GM18861 (cell line): ENCODE results near the gene HLA-DQA2.
"Not testable (repeated sequence)": the region's sequence is repeated elsewhere in the genome, so short reads cannot be mapped to it uniquely, and the experiment has no call there.

ENCODE experiments used
- ATAC-seq: cut with Tn5 transposase; IDR thresholded peaks from one replicate; pipeline ENCODE4 v1.9.1; 2021; ENCODE audit not compliant: unreplicated experiment

HLA-DQA2 gene

DNA sequence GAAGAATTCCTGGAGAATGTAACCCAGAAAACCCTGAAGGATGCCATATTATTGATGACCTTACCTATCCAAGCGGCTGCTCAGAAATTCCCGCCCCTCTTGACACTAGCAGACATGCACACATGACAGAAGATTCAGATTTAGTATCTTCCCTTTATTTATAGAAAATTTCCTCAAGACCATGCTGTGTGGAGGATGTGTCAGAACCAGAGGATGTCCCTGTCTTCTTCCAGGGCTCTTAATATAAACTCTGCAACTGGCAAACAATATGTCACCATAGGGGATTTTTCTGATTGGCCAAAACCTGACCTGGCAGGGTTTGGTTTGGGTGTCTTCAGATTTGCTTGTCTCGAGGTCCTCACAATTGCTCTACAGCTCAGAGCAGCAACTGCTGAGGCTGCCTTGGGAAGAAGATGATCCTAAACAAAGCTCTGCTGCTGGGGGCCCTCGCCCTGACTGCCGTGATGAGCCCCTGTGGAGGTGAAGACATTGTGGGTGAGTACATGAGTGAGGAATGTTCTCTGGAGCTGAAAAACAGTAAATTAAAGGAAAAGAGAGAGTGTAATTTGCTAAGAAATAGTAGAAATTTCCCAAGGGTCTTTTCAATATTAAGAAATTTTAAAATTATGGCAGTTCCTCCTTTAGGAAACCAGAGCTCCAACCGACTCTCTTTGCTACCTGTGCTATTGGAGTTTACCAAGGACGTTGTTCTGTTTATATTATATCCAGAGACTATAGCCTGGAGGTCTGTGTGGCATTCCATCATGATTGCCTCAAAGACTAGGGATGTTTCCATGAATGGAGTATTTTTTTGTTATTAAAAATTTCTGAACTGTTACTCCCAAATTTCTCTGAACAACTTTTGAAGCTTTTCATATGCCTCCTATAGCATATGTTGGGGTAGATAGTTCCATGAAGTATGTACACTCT, at the start of gene HLA-DQA2:
HLA-DQA2 (plus strand) TSS at position 361 of the 930 bp plus-strand sequence; CDS start at position 414, 53 bp downstream.
- ATAC-seq = no peak

DNA sequence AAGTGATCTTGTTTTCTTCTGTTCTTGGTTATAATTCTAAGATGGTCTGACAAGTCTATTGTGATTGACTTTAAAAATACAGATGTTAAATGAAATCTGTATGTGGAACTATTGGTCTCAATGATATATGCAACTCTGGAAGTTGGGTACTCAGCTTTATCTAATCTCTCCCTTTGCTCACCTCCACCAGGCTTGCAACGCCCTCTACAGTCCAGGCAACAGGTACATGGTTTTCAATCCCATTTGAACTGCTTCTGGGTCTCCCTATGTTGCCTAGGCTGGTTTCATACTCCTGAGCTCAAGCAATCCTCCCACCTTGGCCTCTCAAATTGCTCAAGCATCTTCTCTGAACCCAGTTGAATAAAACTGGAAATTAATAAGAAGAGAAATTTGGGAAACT, 49.2 kb upstream of the HLA-DQA2 start:
- no peak for ATAC-seq

DNA sequence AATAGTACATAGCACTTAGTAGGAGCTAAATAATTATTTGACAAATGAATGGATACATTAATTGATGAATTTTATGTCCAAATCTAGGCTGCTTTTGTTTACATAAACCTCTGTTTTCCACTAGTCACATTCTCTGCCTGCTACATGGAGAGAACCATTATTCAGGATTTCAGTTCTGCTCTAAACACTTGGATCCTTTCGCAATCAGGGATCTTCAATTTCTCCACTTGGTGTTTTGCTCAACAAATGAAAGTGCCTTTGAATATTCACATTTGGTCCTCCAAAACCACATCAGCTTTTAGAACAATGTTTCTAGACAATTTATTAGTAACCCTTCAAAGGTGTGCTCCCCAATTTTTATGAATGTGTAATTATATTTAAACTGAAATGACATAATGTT, 44.2 kb upstream of the HLA-DQA2 start:
- ATAC-seq = no peak

GRCh38 chr6:32700391-32701040, 40.7 kb upstream of the HLA-DQA2 start:
- ATAC-seq = no peak

DNA sequence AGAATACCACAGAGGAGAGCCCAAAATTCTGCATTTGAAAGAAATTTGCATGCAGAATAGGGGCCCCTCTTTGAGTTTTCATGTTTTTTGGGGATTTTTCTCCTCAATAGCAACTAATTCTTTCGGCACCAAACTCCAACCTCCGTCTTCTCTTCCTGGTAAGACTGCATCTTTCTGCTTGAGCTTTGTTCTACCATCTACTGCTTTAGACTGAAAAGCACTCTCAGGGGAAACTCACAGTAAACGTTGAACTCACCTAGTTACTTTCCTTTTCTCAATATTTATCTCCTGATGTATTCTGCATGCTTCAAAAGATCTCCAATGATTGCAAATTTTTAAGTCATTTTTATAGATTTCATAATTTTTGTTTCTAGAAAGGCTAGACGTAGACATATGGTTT, 37.8 kb upstream of the HLA-DQA2 start:
- no peak for ATAC-seq

- not testable (repeated sequence) for ATAC-seq
These were observed 36.0 kb upstream of the HLA-DQA2 start for GRCh38 chr6:32705164-32705563.

DNA sequence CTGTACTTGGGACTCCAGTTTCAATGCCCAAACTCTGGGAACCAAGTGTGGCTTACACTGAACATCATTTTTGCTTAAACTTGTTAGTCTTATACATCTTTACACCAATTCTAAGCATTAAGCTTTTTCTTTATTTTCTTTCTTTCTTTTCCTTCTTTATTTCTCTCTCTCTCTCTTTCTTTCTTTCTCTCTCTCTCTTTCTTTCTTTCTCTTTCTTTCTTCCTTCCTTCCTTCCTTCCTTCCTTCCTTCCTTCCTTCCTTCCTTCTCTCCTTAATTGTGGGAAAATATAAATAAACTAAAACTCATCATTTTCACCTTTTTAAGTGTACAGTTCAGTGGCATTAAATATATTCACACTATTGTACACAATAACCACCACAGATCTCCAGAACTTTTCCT, 31.6 kb upstream of the HLA-DQA2 start:
- no peak for ATAC-seq

- no peak for ATAC-seq
These were observed 27.9 kb upstream of the HLA-DQA2 start for GRCh38 chr6:32713241-32713640.

- ATAC-seq = no peak
These were observed 24.8 kb upstream of the HLA-DQA2 start for GRCh38 chr6:32716396-32716795.

GRCh38 chr6:32718879-32719278, 22.3 kb upstream of the HLA-DQA2 start:
- ATAC-seq = no peak

DNA sequence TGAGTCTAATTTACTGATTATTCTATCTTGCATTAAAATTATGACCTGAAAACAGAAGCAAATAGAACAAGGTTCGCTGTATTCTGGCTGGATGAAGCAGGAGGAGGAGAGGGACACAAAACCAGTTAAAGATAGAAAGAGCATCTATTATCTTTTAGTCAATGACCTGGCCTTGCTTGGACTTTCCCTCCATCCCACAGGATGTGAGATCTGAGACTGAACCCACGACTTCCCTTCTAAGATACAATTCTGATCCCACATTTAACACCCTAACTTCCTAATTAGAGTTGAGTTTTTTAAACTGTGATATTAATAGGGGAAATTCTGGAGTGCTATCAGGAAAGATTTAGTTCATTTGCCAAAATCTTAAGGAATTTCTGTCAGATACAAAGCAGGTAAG, 3.1 kb upstream of the HLA-DQA2 start:
- ATAC-seq = no peak

GRCh38 chr6:32742374-32742773, 1.2 kb downstream of the HLA-DQA2 start:
- ATAC-seq = no peak

GRCh38 chr6:32744776-32745175, 3.6 kb downstream of the HLA-DQA2 start:
- ATAC-seq = no peak

GRCh38 chr6:32745649-32746048, 4.5 kb downstream of the HLA-DQA2 start:
- ATAC-seq = not testable (repeated sequence)

GRCh38 chr6:32752580-32752979, 11.4 kb downstream of the HLA-DQA2 start:
- ATAC-seq = no peak

GRCh38 chr6:32759669-32760068, 18.5 kb downstream of the HLA-DQA2 start:
- no peak for ATAC-seq

GRCh38 chr6:32761072-32761471, 19.9 kb downstream of the HLA-DQA2 start:
- no peak for ATAC-seq

DNA sequence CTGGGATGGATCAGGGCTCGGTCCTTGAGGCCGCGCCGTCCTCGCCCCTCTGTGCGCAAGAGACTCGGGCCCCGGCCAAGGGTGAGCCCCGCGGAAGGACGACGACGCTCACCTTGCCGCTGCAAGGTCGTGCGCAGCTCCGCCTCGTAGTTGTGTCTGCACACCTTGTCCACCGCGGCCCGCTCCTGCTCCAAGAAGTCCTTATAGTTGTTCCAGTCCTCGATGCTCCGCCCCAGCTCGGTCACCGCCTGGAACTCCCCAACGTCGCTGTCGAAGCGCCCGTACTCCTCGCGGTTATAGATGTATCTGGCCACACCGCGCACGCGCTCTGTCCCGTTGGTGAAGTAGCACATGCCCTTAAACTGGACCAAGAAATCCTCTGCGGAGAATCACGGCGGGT, 20.4 kb downstream of the HLA-DQA2 start:
- no peak for ATAC-seq

GRCh38 chr6:32763421-32763820, 22.2 kb downstream of the HLA-DQA2 start, which contains the start of gene HLA-DQB2:
HLA-DQB2 (minus strand) TSS chr6:32763532; CDS start chr6:32763470, 62 bp downstream.
- ATAC-seq = no peak

DNA sequence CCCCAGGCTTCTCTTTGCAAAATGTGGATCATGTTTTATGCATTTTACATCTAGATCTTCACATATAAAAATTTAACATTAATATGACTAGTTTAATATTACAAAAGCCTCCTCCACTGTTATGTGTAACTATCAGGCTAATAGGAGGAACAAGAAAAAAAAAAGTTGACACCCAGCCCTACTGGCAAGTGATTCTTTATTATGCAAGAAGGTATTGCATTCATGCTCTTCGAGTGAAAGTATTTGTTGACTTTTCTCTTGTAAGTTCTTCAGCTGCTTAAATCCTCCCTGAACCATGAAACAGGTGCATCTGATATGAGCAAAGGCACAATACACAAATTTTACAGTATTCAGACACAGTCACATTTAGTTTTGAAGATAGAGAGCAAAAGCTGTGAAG, 22.9 kb downstream of the HLA-DQA2 start:
- no peak for ATAC-seq

GRCh38 chr6:32772656-32773055, 31.5 kb downstream of the HLA-DQA2 start:
- no peak for ATAC-seq

DNA sequence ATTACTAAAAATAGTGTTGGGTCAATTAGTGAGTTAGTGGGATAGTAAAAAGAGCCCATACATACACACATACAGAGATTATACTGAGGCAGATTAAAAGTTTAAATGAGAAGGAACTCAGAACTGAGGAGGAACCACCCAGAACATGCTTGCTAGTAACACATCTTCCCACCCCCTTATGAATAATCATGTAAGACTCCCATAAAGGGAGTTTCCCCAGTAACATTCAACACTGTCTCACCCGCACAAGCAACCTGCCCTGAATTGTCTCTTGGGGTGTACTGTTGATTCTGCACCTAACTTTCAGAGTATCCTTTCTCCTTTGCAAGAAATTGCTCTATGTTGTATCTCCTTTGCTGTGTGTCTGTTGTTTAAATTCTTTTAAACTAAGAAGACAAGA, 33.2 kb downstream of the HLA-DQA2 start:
- ATAC-seq = no peak
